Keratinocyte (primary cell): Measurements from ENCODE around the gene CNNM3.

Experiments used
- EZH2 ChIP-seq: IDR thresholded peaks from one replicate; pipeline ENCODE4 v1.6.1; 2012; ENCODE audit warnings: inconsistent platforms, mild to moderate bottlenecking, low read length, moderate library complexity
- TF ChIP-seq, protein P1 (sequence below), 3 experiments: IDR thresholded peaks in 1 of 3; conservative IDR thresholded peaks in 1 of 3; optimal IDR thresholded peaks in 1 of 3; 2 replicates in 2 of 3; 3 replicates in 1 of 3; pipeline versions ENCODE3 to v1.5.1; 2011; ENCODE audit warnings: low read length in 3 of 3, mild to moderate bottlenecking in 3 of 3, moderate library complexity in 2 of 3, control low read depth in 1 of 3, inconsistent platforms in 1 of 3; ENCODE audit not compliant: insufficient read depth in 2 of 3; ENCODE audit errors: extremely low read depth in 1 of 3

DNA sequence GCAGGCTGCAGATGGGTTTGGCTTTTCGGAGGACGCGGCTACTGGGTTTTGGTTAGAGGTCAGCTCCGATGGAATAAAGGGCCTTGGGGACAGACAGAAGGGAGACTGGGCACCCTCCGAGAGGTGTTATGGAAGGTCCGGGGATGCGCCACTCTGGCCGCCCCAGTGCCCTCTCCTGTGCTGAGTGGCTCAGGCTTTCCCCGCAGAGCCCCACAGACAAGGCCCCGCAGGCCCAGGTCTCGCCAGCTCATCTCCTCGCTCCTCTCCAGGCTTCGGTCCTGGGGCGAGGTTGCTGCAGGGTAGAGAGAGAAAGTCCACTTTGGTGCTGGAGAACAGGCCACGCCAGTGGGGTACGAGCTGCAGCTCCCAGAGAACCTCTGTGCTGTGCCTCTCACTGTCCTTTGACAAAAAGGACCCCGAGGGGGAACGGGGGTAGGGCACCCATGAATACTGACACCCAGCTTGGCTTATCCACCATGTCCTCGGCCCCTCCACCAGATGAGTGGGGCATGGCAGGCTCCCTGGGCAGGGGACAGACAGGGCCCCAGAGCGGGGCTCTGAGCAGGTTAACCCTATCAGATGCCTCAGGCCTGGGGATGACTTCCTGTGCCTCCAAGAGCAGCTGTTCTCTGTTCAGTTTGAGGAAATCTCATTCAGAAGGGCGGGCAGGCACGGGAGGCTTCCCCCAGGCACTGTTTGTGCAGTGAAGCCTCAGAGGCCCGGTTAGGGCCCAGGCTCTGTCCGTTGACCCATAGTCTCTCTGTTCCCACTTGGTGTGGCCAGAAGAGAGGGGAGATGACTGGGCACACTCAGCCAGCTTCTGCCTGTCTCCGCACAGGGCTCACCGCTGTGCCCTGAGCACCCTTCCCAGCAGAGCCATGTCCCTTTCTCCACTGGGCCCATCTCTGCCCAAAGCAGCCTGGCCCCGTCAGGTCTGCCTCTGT is 15.7 kb upstream of the CNNM3 start:
- TF ChIP-seq, protein P1, sequence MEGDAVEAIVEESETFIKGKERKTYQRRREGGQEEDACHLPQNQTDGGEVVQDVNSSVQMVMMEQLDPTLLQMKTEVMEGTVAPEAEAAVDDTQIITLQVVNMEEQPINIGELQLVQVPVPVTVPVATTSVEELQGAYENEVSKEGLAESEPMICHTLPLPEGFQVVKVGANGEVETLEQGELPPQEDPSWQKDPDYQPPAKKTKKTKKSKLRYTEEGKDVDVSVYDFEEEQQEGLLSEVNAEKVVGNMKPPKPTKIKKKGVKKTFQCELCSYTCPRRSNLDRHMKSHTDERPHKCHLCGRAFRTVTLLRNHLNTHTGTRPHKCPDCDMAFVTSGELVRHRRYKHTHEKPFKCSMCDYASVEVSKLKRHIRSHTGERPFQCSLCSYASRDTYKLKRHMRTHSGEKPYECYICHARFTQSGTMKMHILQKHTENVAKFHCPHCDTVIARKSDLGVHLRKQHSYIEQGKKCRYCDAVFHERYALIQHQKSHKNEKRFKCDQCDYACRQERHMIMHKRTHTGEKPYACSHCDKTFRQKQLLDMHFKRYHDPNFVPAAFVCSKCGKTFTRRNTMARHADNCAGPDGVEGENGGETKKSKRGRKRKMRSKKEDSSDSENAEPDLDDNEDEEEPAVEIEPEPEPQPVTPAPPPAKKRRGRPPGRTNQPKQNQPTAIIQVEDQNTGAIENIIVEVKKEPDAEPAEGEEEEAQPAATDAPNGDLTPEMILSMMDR (optimal IDR thresholded peaks at IDR 0.05 in 1 of 3, IDR thresholded peaks at IDR 0.05 in 1 of 3, conservative IDR thresholded peaks at IDR 0.05 in 1 of 3; ENCODE audit: extremely low read depth in 1 of 3, insufficient read depth in 2 of 3, low read length in 3 of 3) = no peak
- TF ChIP-seq EZH2 = no peak
